Cardiac muscle cell (in vitro differentiated cells and primary cell): ENCODE results near the gene FSCN2. TPM values are rescaled to one million over a fixed set of nuclear protein-coding genes. Genes with fewer than 3 reads are reported as not detected.

ENCODE experiments used
- DNase-seq, 2 donors: peaks; one replicate each; pipeline versions ENCODE4 v3.0.0 to v3.0.0-alpha.2; 2010 to 2017; ENCODE audit warnings: low read depth in 1 of 2, low spot score in 1 of 2
- H3K27ac ChIP-seq: fragments of 200-600 bp; sonication (generic); 2 replicates; pipeline ENCODE4 v1.5.1; 2016
- H3K27me3 ChIP-seq: fragments of 200-600 bp; sonication (generic); 2 replicates; pipeline ENCODE4 v1.6.0; 2016; ENCODE audit warnings: control low read depth
- H3K36me3 ChIP-seq: fragments of 200-600 bp; sonication (generic); 2 replicates; pipeline ENCODE4 v1.5.1; 2016; ENCODE audit warnings: control low read depth
- H3K4me1 ChIP-seq: fragments of 200-600 bp; sonication (generic); 2 replicates; pipeline ENCODE4 v1.8.1; 2017; ENCODE audit warnings: low read depth, mild to moderate bottlenecking, mixed run types
- H3K4me3 ChIP-seq: fragments of 200-600 bp; sonication (generic); 2 replicates; pipeline ENCODE4 v1.5.1; 2016; ENCODE audit warnings: mild to moderate bottlenecking
- H3K9me3 ChIP-seq: fragments of 200-600 bp; sonication (generic); 2 replicates; pipeline ENCODE4 v1.5.1; 2017; ENCODE audit warnings: low read depth, mild to moderate bottlenecking, control low read depth
- polyA plus RNA-seq: library from polyadenylated mRNA; unstranded; fragments of >200 nt; fragmentation: Nextera tagmentation; extraction: Ambion mirVana; gene quantifications from 2 replicates; pipeline ENCODE4 v1.2.1, GENCODE V29; 2016
- total RNA-seq: library from RNA; depleted of rRNA; stranded (reverse); fragments of >200 nt; gene quantifications from 2 replicates; pipeline ENCODE4 v1.2.3, GENCODE V29; 2016
- TF ChIP-seq, protein P1 (sequence below): IDR thresholded peaks from 2 replicates; pipeline ENCODE4 v1.5.1; 2012; ENCODE audit warnings: low read depth, mild to moderate bottlenecking, low read length

FSCN2 gene
- total and polyA plus RNA-seq, 2 experiments from 2014 or later = 1.5 to 9.0 TPM

DNA sequence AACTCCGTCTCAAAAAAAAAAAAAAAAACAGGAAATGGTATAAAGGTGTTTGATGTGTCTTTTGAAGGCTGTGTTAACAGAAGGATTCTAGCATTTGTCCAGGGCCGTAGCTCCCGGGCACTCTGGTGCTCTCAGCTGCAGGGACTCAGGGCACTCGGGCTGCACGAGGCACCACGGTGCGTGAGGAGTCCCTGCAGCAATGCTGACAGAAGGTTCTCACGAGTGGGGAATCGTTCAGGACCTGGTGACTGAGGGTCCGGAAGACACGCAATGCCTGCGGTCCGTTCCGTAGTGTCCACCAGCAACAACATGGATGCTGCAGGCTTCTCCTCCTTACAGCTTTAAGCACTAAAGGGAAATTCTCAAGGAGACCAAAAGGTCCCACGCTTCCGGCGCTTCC, 36.6 kb downstream of the FSCN2 start:
- H3K9me3 ChIP-seq = no peaks in the 10 kb centered on the region
- no peaks in the 10 kb centered on the region for H3K4me1 ChIP-seq
- H3K27ac ChIP-seq = no peak overlapping the region
- no peaks in the 10 kb centered on the region for H3K27me3 ChIP-seq
- H3K4me3 ChIP-seq = no peak overlapping the region
- H3K36me3 ChIP-seq = peaks cover 72% of the 10 kb centered on the region
- TF ChIP-seq, protein P1, sequence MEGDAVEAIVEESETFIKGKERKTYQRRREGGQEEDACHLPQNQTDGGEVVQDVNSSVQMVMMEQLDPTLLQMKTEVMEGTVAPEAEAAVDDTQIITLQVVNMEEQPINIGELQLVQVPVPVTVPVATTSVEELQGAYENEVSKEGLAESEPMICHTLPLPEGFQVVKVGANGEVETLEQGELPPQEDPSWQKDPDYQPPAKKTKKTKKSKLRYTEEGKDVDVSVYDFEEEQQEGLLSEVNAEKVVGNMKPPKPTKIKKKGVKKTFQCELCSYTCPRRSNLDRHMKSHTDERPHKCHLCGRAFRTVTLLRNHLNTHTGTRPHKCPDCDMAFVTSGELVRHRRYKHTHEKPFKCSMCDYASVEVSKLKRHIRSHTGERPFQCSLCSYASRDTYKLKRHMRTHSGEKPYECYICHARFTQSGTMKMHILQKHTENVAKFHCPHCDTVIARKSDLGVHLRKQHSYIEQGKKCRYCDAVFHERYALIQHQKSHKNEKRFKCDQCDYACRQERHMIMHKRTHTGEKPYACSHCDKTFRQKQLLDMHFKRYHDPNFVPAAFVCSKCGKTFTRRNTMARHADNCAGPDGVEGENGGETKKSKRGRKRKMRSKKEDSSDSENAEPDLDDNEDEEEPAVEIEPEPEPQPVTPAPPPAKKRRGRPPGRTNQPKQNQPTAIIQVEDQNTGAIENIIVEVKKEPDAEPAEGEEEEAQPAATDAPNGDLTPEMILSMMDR = no peak
- no peak for DNase-seq

DNA sequence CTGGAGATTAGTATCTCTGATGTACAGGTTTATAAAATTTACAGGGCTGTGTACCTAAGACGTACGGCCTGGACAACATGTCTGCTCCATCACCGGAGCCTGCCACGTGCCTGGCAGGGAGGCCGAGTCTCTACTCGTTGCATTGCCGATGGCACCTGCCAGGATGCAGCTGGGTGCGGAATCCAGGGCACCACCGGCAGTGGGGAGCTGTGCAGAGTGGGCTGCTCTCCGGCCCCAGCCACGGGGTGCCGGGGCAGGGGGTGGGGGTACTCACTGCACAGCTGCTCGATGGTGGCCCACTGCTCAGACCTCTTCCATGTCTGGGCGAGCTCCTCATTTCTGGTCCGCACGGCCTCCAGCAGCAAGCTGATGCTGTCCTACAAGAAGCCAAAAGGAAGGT, 37.1 kb downstream of the FSCN2 start:
- peaks cover 72% of the 10 kb centered on the region for H3K36me3 ChIP-seq
- H3K4me1 ChIP-seq = no peaks in the 10 kb centered on the region
- H3K4me3 ChIP-seq = no peak overlapping the region
- DNase-seq = no peak
- H3K27ac ChIP-seq = no peak overlapping the region
- H3K27me3 ChIP-seq = no peaks in the 10 kb centered on the region
- no peaks in the 10 kb centered on the region for H3K9me3 ChIP-seq
- TF ChIP-seq, protein P1 = no peak

DNA sequence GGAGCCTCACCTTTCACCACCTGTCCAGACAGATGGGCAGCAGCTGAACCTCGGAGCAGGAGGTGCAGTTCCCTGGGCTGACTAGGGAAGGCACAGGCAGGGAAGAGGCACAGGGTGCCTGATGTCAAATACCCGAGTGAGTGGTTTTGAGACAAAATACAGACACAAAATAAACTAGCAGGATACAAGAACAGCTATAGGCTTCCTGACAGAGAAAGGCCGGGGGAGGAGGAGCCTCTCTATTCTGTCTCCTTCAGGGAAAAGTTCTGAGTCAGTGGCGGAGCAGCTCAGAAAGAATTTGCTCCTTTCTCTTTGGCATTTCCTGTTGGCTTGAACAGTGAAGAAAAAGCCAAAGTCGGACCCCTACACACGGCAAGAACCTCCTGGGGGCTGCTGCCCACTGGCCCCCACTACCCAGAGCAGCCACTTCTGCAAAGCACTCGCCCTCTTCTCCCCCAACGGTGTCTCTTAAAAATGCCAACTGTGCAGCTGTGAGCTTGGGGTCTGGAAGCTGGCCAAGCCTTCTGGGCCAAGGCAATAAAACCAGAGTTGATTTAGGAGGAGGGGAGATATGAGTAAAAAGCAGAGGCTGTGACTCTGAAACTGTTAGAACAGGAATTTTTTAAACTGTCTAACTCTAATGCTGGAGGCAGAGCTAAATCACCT, 38.4 kb downstream of the FSCN2 start:
- H3K36me3 ChIP-seq = peaks cover 74% of the 10 kb centered on the region
- no peaks in the 10 kb centered on the region for H3K4me1 ChIP-seq
- no peaks in the 10 kb centered on the region for H3K27me3 ChIP-seq
- TF ChIP-seq, protein P1 = no peak
- DNase-seq = peak in 1 of 2 donors; percentile 98
- no peaks in the 10 kb centered on the region for H3K9me3 ChIP-seq
- peak overlapping the region; percentile 53 for H3K27ac ChIP-seq
- no peak overlapping the region for H3K4me3 ChIP-seq

DNA sequence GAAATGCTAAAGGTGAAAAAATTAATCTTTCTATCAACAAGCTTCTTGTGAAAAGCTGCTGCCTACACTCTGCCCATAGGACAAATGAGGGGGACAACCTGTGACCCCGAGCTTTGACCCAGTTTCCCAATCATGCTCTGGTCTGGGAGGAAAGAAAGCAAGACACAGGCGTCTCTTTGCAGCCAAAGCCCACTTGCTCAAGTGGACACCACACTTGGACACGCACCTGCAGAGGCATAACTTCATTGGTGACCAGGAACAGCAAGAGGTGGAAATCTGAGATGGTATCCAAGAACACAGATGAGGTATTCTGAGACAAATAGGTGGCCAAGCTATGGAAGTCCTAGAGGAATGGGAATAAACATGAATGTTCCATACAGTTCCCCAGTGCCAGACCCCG, 39.0 kb downstream of the FSCN2 start:
- Histone ChIP-seq H3K4me3 (no peak overlapping the region), H3K9me3 (no peaks in the 10 kb centered on the region), H3K36me3 (peaks cover 71% of the 10 kb centered on the region), H3K27ac (peak overlapping the region; percentile 53), H3K27me3 (no peaks in the 10 kb centered on the region), H3K4me1 (no peaks in the 10 kb centered on the region)
- DNase-seq = no peak
- TF ChIP-seq, protein P1 = no peak

DNA sequence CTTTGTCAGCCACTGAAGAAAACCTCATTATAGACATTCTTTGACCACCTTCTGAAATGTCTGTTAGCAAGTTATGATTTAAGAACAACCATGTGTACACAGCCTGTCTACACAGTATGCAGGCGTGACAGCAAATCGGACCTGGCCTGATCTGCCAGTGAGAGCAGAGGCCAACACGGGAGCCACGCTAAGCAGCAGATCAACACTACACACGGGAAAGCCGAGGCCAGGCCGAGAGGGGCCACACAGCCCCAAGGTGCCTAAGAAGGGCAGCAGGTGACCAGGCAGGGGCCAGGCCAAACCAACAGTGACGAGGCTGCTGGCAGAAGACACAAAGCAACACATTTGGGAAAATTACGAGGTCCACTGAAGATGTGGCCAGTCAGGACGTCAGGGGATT, 40.2 kb downstream of the FSCN2 start:
- Histone ChIP-seq H3K9me3 (no peaks in the 10 kb centered on the region), H3K27me3 (no peaks in the 10 kb centered on the region), H3K27ac (no peak overlapping the region), H3K4me1 (no peaks in the 10 kb centered on the region), H3K4me3 (no peak overlapping the region), H3K36me3 (peaks cover 64% of the 10 kb centered on the region)
- TF ChIP-seq, protein P1 = no peak
- DNase-seq = no peak
